HG02642 (cell line): ENCODE measurements around the gene WASF3.
"Not testable (repeated sequence)": the region's sequence is repeated elsewhere in the genome, so short reads cannot be mapped to it uniquely, and the experiment has no call there.

Experiments used
- ATAC-seq: cut with Tn5 transposase; IDR thresholded peaks from one replicate; pipeline ENCODE4 v1.9.1; 2021; ENCODE audit warnings: mild to moderate bottlenecking; ENCODE audit not compliant: unreplicated experiment, poor library complexity

WASF3 gene

DNA sequence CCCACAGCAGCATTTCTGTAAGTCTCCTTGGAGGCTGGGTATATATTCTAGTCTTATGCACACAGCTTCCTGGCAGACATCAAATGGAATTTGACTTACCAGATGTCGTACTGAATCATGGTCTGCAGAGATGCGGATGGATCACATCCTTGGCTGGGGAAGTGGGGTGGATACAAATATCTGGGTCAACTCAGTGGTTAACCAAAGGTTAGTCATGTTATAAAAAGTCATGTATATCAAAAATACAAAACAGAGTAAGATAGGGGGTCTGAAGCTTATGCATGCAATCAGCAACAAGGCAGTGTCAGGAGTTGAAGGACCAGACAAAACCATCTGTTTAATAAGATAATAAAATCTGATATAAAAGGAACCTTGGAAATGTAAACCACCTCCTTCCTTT lies 61.9 kb downstream of the WASF3 start:
- ATAC-seq = no peak

DNA sequence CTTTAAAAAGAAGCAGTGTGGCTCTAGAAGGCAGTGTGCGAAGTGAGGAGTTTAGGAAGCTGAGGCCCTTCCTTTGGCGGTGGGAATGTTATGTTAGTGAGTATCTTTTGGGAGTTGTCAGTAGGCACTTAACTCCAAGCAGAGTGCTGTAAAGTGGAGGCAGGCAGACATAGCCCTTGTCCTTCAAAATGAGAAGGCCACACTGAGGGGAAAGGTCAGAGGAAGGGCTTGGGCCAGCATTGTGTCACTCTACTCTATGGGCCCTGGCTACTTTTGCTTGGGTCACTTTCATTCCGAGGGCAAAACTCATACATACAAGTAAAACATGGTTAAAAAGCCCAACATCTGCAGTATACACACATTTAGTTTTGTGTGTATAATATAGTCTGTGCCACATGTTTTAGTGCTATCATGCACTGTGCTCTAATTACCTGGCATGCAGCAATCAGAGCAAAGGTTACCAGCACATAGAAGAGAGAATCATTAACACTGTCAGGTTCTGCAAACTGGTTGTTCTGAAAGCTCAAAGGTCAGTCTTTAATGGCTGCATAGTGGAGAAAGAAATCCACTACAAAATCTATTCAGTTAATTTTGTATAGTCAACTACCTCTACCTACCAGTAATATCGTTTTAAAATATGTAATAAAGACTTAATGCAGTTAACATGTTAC lies 64.4 kb downstream of the WASF3 start:
- no peak for ATAC-seq

DNA sequence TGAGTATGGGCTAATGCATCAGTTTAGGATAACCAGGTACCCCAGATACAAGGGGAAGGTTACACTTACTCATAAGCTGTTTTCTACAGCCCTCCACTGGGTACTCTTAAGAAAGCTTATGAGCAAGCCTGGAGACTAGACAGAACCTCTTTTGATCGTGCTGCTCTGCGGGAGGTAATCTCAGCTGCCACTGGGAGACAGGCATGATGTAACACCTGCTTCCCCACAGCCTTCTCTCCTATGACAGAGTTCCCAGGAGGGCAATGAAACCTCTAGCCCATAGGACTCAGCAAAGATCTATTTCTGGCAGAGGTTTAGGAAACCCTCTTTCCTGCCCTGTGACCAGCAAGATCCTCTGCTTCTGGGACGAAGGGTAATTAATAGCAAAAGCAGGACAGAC lies 65.6 kb downstream of the WASF3 start:
- ATAC-seq = no peak

DNA sequence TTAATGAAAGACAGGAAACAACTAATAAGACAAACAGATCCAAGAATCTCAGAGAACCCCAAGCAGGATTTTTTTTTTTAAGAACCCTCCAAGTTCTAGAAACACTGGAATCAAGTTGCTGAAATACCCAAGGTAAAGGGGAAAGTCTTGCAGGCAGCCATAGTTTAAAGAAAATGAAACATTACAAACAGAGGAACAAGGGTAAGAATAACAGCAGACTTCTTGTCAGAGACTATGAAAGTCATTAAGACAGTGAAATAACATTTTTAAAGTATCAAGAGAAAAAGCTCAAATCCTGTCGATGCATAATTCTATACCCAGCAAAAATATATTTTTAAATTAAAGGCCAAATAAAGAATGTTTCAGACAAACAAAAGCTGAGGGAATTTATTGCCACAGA lies 67.1 kb downstream of the WASF3 start:
- no peak for ATAC-seq

DNA sequence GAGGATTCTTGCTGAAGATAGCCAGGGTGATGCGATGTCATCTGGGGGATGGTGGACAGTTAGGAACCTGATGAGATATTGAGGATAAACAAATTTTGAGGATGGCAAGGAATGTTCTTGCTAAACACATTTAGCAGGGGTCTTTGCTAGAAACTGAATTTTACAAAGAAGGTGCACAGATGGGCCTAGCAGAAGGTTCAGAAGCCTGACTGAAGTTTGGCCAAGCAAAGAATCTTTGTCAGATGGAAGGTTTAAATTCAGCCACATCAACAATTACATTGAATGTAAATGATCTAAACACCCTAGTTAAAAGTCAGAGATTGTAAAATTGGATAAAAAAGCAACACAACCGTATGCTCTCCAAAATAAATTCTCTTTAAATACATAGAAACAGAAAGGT lies 68.8 kb downstream of the WASF3 start:
- no peak for ATAC-seq

DNA sequence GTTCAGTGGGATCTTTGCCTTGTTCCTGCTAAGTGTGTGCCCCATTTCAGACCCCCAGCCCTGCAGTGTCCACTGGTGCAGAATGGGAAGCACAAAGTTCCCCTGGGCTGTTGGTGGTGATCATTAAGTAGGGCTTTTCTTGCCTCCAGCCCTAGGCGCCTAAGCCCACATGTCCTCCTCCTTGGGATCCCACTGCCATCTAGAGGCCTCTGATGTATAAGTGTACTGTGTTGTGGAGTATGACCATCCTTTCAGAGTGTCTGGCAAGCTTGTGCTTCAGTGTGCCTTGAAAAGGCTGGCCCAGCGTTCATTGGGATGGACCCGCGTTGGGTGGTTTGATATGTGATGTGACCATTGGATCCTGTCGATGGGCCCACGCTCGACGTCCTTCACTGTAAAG lies 71.2 kb downstream of the WASF3 start:
- no peak for ATAC-seq

DNA sequence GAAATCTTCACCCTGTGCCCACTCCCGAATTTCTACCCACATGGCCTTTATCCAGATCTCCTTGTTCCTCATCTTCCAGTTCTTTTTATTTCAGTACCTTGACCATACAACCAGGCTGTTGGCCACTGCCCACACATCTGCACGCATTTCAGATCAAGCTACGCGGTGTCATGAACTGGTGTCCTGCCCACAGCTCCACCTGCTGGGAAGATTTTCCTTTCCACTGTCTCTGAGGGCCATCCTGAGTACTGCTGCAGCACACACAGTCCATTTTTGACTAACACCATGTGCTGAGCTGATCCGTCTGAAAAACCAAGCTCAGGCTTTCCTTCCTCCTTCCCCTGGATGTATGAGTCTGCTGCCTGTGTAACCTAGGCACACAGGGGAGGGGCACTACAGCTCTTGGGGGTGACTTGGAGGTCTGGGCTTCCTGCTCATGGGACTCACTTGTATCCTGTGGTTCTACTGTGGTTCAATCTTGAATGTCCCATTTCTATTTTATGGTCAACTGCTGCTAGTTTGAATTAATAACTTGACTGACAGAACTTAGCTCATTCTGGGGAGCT lies 71.9 kb downstream of the WASF3 start:
- ATAC-seq = no peak

DNA sequence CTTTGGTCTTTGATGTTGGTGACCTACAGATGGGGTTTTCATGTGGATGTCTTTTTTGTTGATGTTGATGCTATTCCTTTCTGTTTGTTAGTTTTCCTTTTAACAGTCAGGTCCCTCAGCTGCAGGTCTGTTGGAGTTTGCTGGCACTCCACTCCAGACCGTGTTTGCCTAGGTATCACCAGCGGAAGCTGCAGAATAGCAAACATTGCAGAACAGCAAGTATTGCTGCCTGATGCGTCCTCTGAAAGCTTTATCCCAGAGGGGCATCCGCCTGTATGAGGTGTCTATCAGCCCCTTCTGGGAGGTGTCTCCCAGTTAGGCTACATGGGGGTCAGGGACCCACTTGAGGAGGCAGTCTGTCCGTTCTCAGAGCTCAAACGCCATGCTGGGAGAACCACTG lies 78.2 kb downstream of the WASF3 start:
- not testable (repeated sequence) for ATAC-seq

DNA sequence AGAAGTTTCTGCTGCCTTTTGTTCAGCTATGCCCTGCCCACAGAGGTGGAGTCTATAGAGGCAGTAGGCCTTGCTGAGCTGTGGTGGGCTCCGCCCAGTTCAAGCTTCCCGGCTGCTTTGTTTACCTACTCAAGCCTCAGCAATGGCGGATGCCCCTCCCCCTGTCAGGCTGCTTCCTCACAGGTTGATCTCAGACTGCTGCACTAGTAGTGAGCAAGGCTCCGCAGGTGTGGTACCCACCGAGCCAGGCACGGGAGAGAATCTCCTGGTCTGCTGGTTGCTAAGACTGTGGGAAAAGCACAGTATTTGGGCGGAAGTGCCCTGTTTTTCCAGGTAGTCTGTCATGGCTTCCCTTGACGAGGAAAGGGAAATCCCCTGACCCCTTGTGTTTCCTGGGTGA lies 78.6 kb downstream of the WASF3 start:
- not testable (repeated sequence) for ATAC-seq

DNA sequence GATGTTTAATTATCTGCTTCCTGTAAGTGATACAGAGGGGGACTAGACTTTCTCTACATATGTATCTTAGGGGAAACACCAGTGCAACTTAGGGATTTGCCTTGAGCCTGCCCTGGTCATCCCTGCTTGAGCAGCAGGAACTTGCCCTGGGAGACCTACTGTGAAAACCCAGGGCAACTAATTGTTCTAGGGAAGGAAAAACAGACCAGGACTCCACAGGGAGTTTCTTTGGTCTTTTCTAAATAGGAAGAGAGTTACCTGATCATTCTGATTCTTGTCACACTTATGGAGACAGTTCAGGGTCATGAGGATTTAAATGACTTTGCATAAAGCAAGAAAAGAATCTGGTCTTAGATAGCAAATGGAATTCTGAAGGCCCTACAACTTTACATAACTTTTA lies 89.1 kb downstream of the WASF3 start:
- no peak for ATAC-seq

DNA sequence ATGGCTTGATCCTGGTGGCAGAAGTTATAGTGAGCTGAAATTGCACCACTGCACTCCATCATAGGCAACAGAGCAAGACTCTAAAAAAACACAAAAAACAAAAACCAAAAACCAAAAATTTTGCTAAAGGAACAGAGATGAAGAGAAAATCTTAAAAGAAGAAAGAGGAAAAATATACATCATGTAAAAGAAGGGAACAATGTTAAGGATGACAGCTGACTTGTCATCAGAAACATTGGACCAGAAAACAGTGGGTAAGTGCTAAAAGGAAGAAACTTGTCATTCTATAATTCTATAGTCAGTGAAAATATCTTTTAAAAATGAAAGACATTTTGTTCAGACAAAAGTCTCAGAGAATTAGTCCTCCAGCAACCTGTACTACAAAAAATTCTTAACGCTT lies 93.8 kb downstream of the WASF3 start:
- no peak for ATAC-seq

DNA sequence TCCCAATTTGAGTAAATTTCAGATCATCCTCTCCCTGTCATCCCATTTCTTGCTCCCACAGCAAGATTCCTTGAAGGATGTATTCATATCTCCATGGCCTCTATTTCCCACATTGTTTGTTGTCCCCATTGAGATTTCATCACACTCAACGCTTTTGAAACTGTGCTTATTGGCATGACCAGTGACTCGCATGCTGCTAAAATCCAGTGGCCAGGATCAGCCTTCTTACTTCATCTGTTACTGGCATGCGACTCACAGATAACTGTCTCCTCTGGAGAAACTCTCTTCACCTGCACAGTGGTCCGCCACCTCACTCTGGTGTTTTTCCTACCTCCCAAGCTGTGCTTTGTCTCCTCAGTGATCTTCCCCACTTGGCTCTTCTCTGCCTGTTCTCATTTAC lies 95.8 kb downstream of the WASF3 start:
- ATAC-seq = no peak

DNA sequence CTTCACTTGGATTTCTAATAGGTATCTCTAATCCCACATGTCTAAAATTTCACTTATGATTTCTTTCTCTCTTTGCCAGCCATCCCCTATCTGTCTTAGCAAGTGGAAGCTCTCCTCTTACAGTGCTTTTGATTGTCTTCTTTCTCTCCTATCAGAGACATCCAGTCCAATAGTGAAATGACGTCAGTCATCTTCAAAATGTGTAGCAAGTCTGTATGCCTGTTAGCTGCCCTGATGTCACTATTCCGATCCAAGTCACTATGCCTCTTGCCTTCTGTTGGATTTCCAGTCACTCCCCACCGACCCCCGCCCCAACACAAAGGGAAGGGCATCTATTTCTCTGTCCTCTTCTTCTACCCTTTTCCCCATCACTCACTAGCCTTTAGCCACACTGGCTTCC lies 96.4 kb downstream of the WASF3 start:
- ATAC-seq = no peak

DNA sequence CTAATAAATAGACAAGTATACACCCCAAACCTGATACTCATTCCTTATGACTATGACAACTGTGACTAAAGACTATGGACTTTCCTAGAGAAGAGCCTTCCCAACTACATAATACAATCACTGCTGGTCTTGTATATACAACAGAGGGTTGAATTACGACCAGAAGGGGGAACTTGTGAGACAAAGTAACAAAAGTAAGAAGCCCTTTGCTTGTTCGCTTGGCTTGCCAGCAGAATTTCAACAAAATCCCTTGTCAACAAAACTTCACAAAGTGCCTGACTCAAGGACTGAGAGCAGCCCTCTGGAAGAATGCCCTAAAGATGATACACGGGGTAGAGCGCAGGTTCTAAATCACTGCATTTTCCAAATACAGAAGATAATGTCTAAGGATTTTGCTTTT lies 99.4 kb downstream of the WASF3 start:
- no peak for ATAC-seq

DNA sequence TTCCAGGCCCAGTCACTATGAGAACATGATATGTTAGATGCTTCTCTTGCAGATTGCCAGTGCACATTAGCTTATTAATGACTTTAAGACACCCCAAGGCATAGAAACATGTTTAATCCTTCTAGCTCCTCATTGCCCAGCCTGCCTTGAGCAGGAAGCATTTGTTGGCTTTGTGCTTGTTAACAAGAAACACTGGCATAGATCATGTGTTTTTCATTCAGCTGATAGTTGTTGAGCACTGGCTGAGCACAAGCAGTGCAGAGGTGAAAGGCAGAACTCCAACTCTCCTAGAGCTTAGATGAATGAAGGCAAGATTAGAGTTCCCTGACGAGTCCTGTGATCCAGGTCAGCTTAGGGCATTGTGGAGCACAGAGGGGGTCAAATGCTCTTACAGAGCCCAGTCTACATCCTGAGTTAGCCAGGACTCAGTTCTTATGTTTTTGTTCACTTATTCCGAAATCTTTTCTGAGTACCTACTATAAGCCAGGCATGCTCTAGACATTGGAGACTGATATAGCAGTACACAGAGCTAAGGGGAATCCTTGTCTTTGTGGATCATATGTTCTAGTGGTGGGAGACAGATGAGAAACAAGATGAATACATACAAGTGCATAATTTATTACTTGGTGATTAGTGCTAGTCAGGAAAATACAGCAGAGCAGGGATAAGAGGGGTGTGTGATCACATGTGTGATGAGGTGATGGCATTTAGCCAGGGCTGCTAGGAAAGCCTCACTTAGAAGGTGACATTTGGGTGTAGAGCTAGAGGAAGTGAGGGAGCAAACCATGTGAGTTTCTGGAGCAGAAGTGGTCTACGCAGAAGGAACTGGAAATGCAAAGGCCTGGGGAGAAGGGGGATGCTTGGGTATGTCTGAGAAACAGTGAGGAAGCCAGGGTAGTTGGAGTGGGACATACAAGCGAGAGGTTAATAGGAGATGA lies 101.2 kb downstream of the WASF3 start:
- ATAC-seq = no peak

DNA sequence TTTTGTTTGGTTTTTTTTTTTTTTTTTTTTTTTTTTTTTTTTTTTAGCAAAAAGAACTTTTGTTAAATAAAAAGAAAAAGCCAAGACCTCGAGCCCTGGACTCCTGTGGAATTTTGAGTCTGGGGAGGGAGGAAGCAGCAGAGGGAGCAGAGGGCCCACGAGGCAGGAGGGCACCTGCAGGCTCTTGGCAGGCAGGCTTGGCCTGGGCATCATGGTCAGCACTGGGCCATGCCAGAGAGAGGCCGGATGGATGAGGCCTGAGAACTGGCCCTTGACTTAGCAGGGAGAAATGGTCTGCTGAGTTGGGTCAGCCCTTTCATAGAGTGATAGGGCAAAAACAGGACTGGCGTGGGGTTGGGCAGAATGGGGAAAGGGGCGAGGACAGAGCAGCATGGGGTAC lies 102.7 kb downstream of the WASF3 start:
- no peak for ATAC-seq

DNA sequence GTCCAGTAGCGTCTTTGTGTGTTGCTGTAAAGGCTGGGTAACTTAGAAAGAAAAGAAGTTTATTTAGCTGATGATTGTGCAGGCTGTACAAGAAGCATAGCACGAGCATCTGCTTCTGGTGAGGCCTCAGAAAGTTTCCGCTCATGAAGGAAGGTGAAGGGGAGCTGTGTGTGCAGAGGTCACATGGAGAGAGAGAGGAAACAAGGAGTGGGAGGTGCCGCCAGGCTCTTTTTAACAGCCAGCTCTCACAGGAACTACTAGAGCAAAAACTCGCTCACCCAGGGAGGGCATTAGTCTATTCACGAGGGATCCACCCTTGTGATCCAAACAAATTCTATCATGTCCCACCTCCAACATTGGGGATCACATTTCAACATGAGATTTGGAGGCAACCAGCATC lies 103.3 kb downstream of the WASF3 start:
- ATAC-seq = no peak

DNA sequence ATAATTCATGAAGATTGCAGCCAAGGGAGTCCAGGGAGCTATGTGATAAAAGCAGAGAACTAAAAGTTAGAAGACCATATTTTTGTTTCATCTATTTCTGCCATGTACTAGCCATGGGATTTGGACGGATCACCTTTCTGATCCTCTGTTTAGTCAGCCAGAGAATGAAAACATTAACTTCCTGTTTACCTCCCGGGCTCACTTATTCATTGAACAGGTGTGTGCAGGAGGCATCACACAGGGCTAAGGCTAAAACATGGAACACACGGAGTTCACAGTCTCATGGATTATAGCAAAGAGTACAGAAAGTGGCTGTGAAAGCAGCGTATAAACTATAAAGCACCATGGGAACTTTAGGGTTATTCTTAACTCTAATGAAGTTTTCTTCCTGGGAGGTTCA lies 106.3 kb downstream of the WASF3 start:
- no peak for ATAC-seq

DNA sequence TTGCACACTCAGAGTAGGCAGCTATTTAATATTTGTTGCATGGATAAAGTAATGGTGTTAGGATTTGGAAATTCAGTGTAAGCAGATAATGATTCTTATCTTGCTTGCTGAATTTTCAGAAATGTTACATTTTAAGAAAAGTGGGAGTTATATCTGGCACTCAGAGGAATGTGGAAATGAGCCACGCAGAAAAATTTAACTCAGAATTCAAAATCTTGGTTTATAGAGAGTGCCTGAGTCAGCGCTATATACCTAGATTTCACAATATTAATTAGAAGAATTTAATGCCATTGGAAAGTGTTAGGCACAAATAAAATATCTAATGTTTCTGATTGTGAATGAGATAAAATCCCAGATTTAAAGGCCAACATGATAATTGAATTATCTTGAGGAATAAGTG lies 106.8 kb downstream of the WASF3 start:
- no peak for ATAC-seq

DNA sequence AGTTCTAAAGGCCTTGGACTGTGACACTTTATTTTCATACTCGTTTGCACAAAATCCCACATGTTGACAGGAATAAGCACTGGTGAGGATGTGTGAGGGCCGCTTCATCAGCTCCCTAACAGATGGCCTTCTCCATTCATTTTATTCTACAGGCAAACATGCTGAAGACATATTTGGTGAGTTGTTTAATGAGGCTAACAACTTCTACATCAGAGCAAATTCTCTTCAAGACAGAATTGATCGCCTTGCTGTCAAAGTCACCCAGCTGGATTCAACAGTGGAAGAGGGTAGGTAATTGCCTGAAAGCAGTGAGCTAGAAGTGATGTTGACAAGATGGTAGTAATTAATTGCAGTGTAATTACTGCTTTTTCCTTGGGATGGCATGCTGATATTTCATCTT lies 107.4 kb downstream of the WASF3 start:
- ATAC-seq = no peak

DNA sequence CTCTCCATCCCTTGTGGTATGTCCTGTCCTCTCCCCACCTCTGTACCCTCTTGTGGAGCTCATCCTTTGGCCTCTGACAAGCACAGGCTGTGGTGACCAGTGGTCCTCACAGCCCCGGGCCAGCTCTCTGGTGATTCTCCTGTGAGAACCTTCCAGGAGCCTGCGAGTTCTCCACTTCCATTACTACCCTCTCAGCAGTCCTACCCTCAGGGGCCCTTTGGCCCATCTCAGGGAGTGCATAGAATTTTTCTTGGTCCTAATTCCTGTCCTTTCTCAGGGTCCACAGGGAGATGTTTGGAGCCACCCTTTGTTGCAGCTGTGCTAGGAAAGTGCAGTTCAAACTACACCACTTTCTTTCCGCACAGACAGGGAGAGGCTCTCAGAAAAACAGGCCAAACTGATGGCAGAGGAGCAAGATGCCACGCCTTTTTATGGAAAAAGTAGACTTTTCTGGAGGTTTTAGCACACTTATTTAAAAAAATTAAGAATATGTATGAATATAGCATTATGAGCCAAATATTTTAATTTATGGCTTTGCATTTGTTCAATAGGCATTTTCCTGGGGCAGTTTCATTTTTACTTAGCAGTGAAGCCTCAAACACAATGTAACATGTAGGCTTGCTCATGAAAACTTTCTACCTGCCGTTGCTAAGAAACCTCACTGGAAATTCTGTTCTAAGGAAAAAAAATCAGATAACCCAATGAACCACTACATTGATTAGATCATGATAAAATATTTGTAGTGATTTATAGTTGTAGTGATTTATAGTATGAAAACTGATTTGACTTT lies 111.1 kb downstream of the WASF3 start:
- ATAC-seq = no peak
